ENCODE measurements around the gene TMEM120B.

The TMEM120B gene

GRCh38 chr12:121719926-121720414, 7.4 kb downstream of the TMEM120B start (continued):
- TF ChIP-seq ZFP37 (tag by site-specific recombination; IDR thresholded peaks at IDR 0.05): peak; percentile 55
- TF ChIP-seq YY1 (tag by site-specific recombination; IDR thresholded peaks at IDR 0.05): no peak
- TF ChIP-seq SP2 (tag by site-specific recombination; IDR thresholded peaks at IDR 0.05): peak; percentile 44
- TF ChIP-seq ZNF426 (tag by site-specific recombination; IDR thresholded peaks at IDR 0.05): no peak
- TF ChIP-seq ZBTB6 (tag by site-specific recombination; IDR thresholded peaks at IDR 0.05): no peak
- no peak for TF ChIP-seq ZNF596 (tag by site-specific recombination; IDR thresholded peaks at IDR 0.05)
- no peak for TF ChIP-seq ZNF423 (tag by site-specific recombination; IDR thresholded peaks at IDR 0.05)
- TF ChIP-seq ZNF585B (tag by site-specific recombination; IDR thresholded peaks at IDR 0.05): no peak
- TF ChIP-seq ZNF548 (tag by site-specific recombination; IDR thresholded peaks at IDR 0.05): no peak
- TF ChIP-seq ZNF830 (tag by site-specific recombination; IDR thresholded peaks at IDR 0.05; ENCODE audit: low read depth): no peak
- no peak for TF ChIP-seq ZNF211 (tag by site-specific recombination; IDR thresholded peaks at IDR 0.05; ENCODE audit: low read depth)
- no peak; the same call in 1 of the 2 replicates for TF ChIP-seq ZBTB20 (tag by site-specific recombination; IDR thresholded peaks at IDR 0.05)
- no peak for TF ChIP-seq ZNF214 (tag by site-specific recombination; IDR thresholded peaks at IDR 0.05; ENCODE audit: borderline replicate concordance)
- TF ChIP-seq ZNF112 (tag by site-specific recombination; IDR thresholded peaks at IDR 0.05): no peak
- no peak for TF ChIP-seq ZNF174 (tag by site-specific recombination; IDR thresholded peaks at IDR 0.05)
- TF ChIP-seq AEBP2 (tag by site-specific recombination; IDR thresholded peaks at IDR 0.05; ENCODE audit: borderline replicate concordance): no peak
- no peak for TF ChIP-seq ZFP41 (tag by site-specific recombination; IDR thresholded peaks at IDR 0.05; ENCODE audit: borderline replicate concordance)
- TF ChIP-seq ZNF10 (tag by site-specific recombination; IDR thresholded peaks at IDR 0.05): peak; percentile 45; the same call in 1 of the 2 replicates
- TF ChIP-seq ZNF23 (tag by site-specific recombination; IDR thresholded peaks at IDR 0.05; ENCODE audit: borderline replicate concordance): no peak
- TF ChIP-seq KLF16 (tag by site-specific recombination; IDR thresholded peaks at IDR 0.05): no peak
- no peak for TF ChIP-seq ZNF362 (tag by site-specific recombination; IDR thresholded peaks at IDR 0.05)
- peak; percentile 67 for TF ChIP-seq EGR2 (tag by site-specific recombination; IDR thresholded peaks at IDR 0.05; ENCODE audit: low read depth)
- no peak for TF ChIP-seq ZNF561 (tag by site-specific recombination; IDR thresholded peaks at IDR 0.05; ENCODE audit: borderline replicate concordance)
- no peak for TF ChIP-seq ZBTB26 (tag by site-specific recombination; optimal IDR thresholded peaks at IDR 0.05)
- TF ChIP-seq YY2 (tag by site-specific recombination; IDR thresholded peaks at IDR 0.05): no peak
- TF ChIP-seq ZNF391 (tag by site-specific recombination; IDR thresholded peaks at IDR 0.05; ENCODE audit: borderline replicate concordance, low read depth): peak; percentile 57; the same call in 1 of the 2 replicates
- TF ChIP-seq ZBTB49 (tag by site-specific recombination; IDR thresholded peaks at IDR 0.05; ENCODE audit: low read depth): no peak
- no peak for TF ChIP-seq ZBTB8A (tag by site-specific recombination; IDR thresholded peaks at IDR 0.05)
- TF ChIP-seq ZNF626 (tag by site-specific recombination; IDR thresholded peaks at IDR 0.05): no peak
- TF ChIP-seq PRDM10 (tag by site-specific recombination; IDR thresholded peaks at IDR 0.05): peak; percentile 35; the same call in 1 of the 2 replicates

Measured in HEK293 (cell line).